OCI-LY7 (cell line): ENCODE results near the gene SLC25A39. TPM values are rescaled to one million over a fixed set of nuclear protein-coding genes. Genes with fewer than 3 reads are reported as not detected.

Experiments
- BruUV-seq: library from RNA; stranded (reverse); fragments of 400-500 nt; replicated peaks from 2 replicates; lab custom pipeline; 2021; lab: Mats Ljungman, UMichigan
- CTCF ChIA-PET: fragments of 300-600 bp; sonication (Branson Sonifier 250); formaldehyde crosslinking; loops from one replicate; lab custom pipeline; 2022; ENCODE audit warnings: antibody characterized with exemption; ENCODE audit not compliant: unreplicated experiment; lab: Charles Lee
- POLR2A ChIA-PET: fragments of 300-600 bp; sonication (Branson Sonifier 250); formaldehyde crosslinking; loops from one replicate; lab custom pipeline; 2022; ENCODE audit warnings: antibody characterized with exemption; lab: Charles Lee
- DNase-seq: peaks from one replicate; pipeline ENCODE4 v3.0.0-alpha.2; 2015; ENCODE audit warnings: low spot score
- H2AFZ ChIP-seq: fragments of 200-600 bp; sonication (generic), shearing (Covaris generic); 2 replicates; pipeline ENCODE4 v1.6.1; 2014; ENCODE audit warnings: mild to moderate bottlenecking, antibody characterized with exemption, low read length, moderate library complexity
- H3K27ac ChIP-seq: fragments of 200-600 bp; sonication (generic); 2 replicates; pipeline ENCODE4 v1.5.1; 2014; ENCODE audit warnings: mixed run types, low read depth, mild to moderate bottlenecking, moderate library complexity, low read length, inconsistent platforms; ENCODE audit not compliant: poor library complexity, severe bottlenecking
- H3K36me3 ChIP-seq: fragments of 200-600 bp; sonication (generic); 2 replicates; pipeline ENCODE4 v1.6.1; 2014; ENCODE audit warnings: mild to moderate bottlenecking, antibody characterized with exemption, low read length, moderate library complexity, mixed read lengths; ENCODE audit not compliant: insufficient read depth
- H3K4me1 ChIP-seq: fragments of 200-600 bp; sonication (generic); 2 replicates; pipeline ENCODE4 v1.5.1; 2014; ENCODE audit warnings: mild to moderate bottlenecking, low read length; ENCODE audit not compliant: insufficient read depth, poor library complexity, severe bottlenecking
- H3K4me2 ChIP-seq: fragments of 200-600 bp; sonication (generic); 2 replicates; pipeline ENCODE4 v1.6.1; 2014; ENCODE audit warnings: mild to moderate bottlenecking, low read length
- H3K4me3 ChIP-seq: fragments of 200-600 bp; sonication (generic); 2 replicates; pipeline ENCODE4 v1.5.1; 2014; ENCODE audit warnings: mild to moderate bottlenecking, low read depth, low read length; ENCODE audit not compliant: poor library complexity, severe bottlenecking
- H3K79me2 ChIP-seq: fragments of 200-600 bp; sonication (generic); 2 replicates; pipeline ENCODE4 v1.6.1; 2016; ENCODE audit warnings: low read depth, mild to moderate bottlenecking, low read length, moderate library complexity, mixed read lengths; ENCODE audit not compliant: insufficient read depth
- H3K9me2 ChIP-seq: fragments of 200-600 bp; sonication (generic); 2 replicates; pipeline ENCODE4 v1.6.1; 2016; ENCODE audit warnings: mild to moderate bottlenecking, low read length, mixed read lengths; ENCODE audit not compliant: insufficient read depth
- H3K9me3 ChIP-seq: fragments of 200-600 bp; sonication (generic); 2 replicates; pipeline ENCODE4 v1.6.1; 2014; ENCODE audit warnings: mild to moderate bottlenecking, mixed run types, low read length, mixed read lengths
- H4K20me1 ChIP-seq: fragments of 200-600 bp; sonication (generic); 2 replicates; pipeline ENCODE4 v1.6.1; 2014; ENCODE audit warnings: mild to moderate bottlenecking, antibody characterized with exemption, low read length, moderate library complexity, mixed read lengths; ENCODE audit not compliant: insufficient read depth
- CTCF ChIP-seq: fragments of 200-600 bp; sonication (generic); conservative IDR thresholded peaks from 2 replicates; pipeline ENCODE4 v1.5.1; 2014; ENCODE audit warnings: mild to moderate bottlenecking, antibody characterized with exemption, low read length, moderate library complexity, mixed read lengths
- EZH2phosphoT487 ChIP-seq: fragments of 200-600 bp; sonication (generic); IDR thresholded peaks from 2 replicates; pipeline ENCODE4 v1.6.1; 2018; ENCODE audit warnings: low read depth, borderline replicate concordance, mild to moderate bottlenecking, mixed run types, antibody characterized with exemption, low read length, moderate library complexity, mixed read lengths
- intact Hi-C: fragments of 100-400 bp; cut with micrococcal nuclease; formaldehyde crosslinking; loops from one replicate; pipeline ENCODE4 v1.10.0; 2022; ENCODE audit not compliant: unreplicated experiment
- total RNA-seq, 2 experiments: library from RNA; depleted of rRNA in 1 of 2; stranded (reverse); fragments of >200 nt in 1 of 2; shearing (Covaris generic) in 1 of 2; gene quantifications; 2 replicates each; pipeline ENCODE4 v1.2.3, GENCODE V29; 2014 to 2022

Gene SLC25A39
- total RNA-seq, 2 experiments from 2014 or later, result 156 to 159 TPM

DNA sequence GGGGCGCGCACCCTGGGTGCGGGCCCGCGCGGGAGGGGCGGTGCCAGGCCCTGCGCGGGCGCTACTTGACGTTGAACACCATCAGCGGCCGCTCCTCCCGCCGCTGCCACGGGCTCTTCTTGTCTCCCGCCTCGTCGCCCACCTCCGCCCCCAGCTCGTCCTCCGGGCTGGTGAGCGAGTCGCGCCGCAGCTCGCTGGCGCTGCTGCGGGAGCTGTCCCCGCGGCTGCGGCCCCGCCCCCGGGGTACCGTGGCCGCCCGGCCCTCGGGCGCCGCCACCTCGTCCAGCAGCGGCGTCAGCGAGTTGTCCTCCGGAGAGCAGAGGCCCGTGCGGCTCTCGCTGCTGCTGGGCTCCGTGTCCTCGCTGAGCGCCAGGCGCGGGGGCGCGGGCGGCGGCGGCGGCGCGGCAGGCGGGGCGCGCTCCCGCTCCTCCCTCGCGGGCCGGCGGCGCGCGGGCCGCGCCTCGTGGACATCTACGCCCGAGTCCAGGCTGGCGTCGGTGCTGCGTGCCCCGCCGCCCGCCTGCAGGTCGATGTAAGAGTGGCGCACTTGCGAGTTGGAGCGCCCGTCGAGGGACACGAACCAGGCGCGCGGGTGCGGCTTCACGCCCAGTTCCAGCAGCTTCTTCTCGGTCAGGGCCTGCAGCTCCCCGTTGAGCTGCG is 29.2 kb upstream of the SLC25A39 start:
- peaks cover 46% of the 10 kb centered on the region for H3K36me3 ChIP-seq
- intact Hi-C loops, result no loop called here
- DNase-seq, result no peak
- no peaks in the 10 kb centered on the region for H3K9me2 ChIP-seq
- H3K27ac ChIP-seq, result no peak overlapping the region
- no peak overlapping the region for H3K4me3 ChIP-seq
- 0 out of 2 replicates have a peak, but pooled peaks cover 6% of the 10 kb centered on the region for H3K79me2 ChIP-seq
- no peak overlapping the region for H2AFZ ChIP-seq
- ChIA-PET POLR2A (no interaction called here), CTCF (no interaction called here)
- no peak overlapping the region for H3K4me2 ChIP-seq
- H3K4me1 ChIP-seq, result peaks cover 49% of the 10 kb centered on the region
- H4K20me1 ChIP-seq, result no peaks in the 10 kb centered on the region
- BruUV-seq, result no TSS peak
- no peak for TF ChIP-seq EZH2phosphoT487
- no peak for TF ChIP-seq CTCF
- H3K9me3 ChIP-seq, result no peaks in the 10 kb centered on the region

GRCh38 chr17:44352828-44353671 is 28.4 kb upstream of the SLC25A39 start:
- Histone ChIP-seq H3K9me3 (no peaks in the 10 kb centered on the region), H3K79me2 (0 out of 2 replicates have a peak, but pooled peaks cover 6% of the 10 kb centered on the region), H3K4me3 (no peak overlapping the region), H2AFZ (no peak overlapping the region), H4K20me1 (no peaks in the 10 kb centered on the region), H3K27ac (no peak overlapping the region), H3K9me2 (no peaks in the 10 kb centered on the region), H3K36me3 (peaks cover 46% of the 10 kb centered on the region), H3K4me1 (peaks cover 49% of the 10 kb centered on the region), H3K4me2 (no peak overlapping the region)
- no TSS peak for BruUV-seq
- CTCF ChIA-PET, result no interaction called here
- POLR2A ChIA-PET, result no interaction called here
- intact Hi-C loops, result no loop called here
- DNase-seq, result no peak
- no peak for TF ChIP-seq EZH2phosphoT487
- TF ChIP-seq CTCF, result no peak
